Caco-2 (cell line): Measurements from ENCODE around the gene PIK3CA. TPM values are rescaled to one million over a fixed set of nuclear protein-coding genes. Genes with fewer than 3 reads are reported as not detected.

Experiments
- Bru-seq: library from RNA; stranded (reverse); fragments of 400-500 nt; gene quantifications from one replicate; lab custom pipeline; 2021; lab: Mats Ljungman, UMichigan
- BruChase-seq, 2 experiments: library from RNA; stranded (reverse); fragments of 400-500 nt; gene quantifications; one replicate each; lab custom pipeline; 2021; lab: Mats Ljungman, UMichigan
- BruUV-seq: library from RNA; stranded (reverse); fragments of 400-500 nt; replicated peaks from 2 replicates; lab custom pipeline; 2021; lab: Mats Ljungman, UMichigan
- CTCF ChIA-PET: fragments of 300-600 bp; sonication (Branson Sonifier 250); formaldehyde crosslinking; loops from one replicate; lab custom pipeline; 2022; ENCODE audit warnings: antibody characterized with exemption; lab: Charles Lee
- POLR2A ChIA-PET: fragments of 300-600 bp; sonication (Branson Sonifier 250); formaldehyde crosslinking; loops from one replicate; lab custom pipeline; 2022; ENCODE audit warnings: antibody characterized with exemption; lab: Charles Lee
- DNase-seq, 2 experiments: peaks; one replicate each; pipeline versions ENCODE4 v3.0.0 to v3.0.0-alpha.2; 2020 to 2022
- H3K27me3 ChIP-seq: replicated peaks from 2 replicates; pipeline ENCODE4 v1.6.0; 2011; ENCODE audit warnings: low read length; ENCODE audit not compliant: control insufficient read depth, insufficient read depth
- H3K36me3 ChIP-seq: 2 replicates; pipeline ENCODE4 v1.5.1; 2011; ENCODE audit warnings: low read length; ENCODE audit not compliant: control insufficient read depth, insufficient read depth
- H3K4me1 ChIP-seq: fragments of 250-450 bp; sonication (Bioruptor Pico); 2 replicates; pipeline ENCODE4 v1.5.1; 2020; ENCODE audit warnings: mild to moderate bottlenecking
- H3K4me3 ChIP-seq: 2 replicates; pipeline ENCODE4 v1.5.1; 2011; ENCODE audit warnings: low read depth, mild to moderate bottlenecking, control low read depth, low read length
- H3K9me3 ChIP-seq: fragments of 250-450 bp; sonication (Bioruptor Pico); 2 replicates; pipeline ENCODE4 v1.5.1; 2020; ENCODE audit warnings: mild to moderate bottlenecking, moderate library complexity
- H3K27ac Mint-ChIP-seq: one replicate; pipeline ENCODE4 v1.8.0; 2022; ENCODE audit warnings: mixed read lengths; ENCODE audit not compliant: unreplicated experiment
- H3K27me3 Mint-ChIP-seq: one replicate; pipeline ENCODE4 v1.8.0; 2022; ENCODE audit warnings: mixed read lengths; ENCODE audit not compliant: insufficient read depth, unreplicated experiment
- H3K36me3 Mint-ChIP-seq: one replicate; pipeline ENCODE4 v1.8.0; 2022; ENCODE audit warnings: mild to moderate bottlenecking, mixed read lengths; ENCODE audit not compliant: insufficient read depth, unreplicated experiment
- H3K4me1 Mint-ChIP-seq: one replicate; pipeline ENCODE4 v1.8.0; 2022; ENCODE audit warnings: low read depth, mixed read lengths; ENCODE audit not compliant: unreplicated experiment
- H3K4me3 Mint-ChIP-seq: one replicate; pipeline ENCODE4 v1.8.0; 2022; ENCODE audit warnings: mild to moderate bottlenecking, moderate library complexity, mixed read lengths; ENCODE audit not compliant: unreplicated experiment
- H3K9me3 Mint-ChIP-seq: one replicate; pipeline ENCODE4 v1.8.0; 2022; ENCODE audit warnings: mixed read lengths; ENCODE audit not compliant: unreplicated experiment
- intact Hi-C: fragments of 100-400 bp; cut with micrococcal nuclease; formaldehyde crosslinking; loops from one replicate; pipeline ENCODE4 v1.10.0; 2022; ENCODE audit not compliant: unreplicated experiment
- long read RNA-seq: library from polyadenylated mRNA; stranded (forward); transcript quantifications from one replicate; pipeline ENCODE4 v2.0.0, GENCODE V29; 2022
- total RNA-seq: library from RNA; stranded (reverse); gene quantifications from 2 replicates; pipeline ENCODE4 v1.2.3, GENCODE V29; 2022
- TF ChIP-seq, protein P1 (sequence below), 2 experiments: fragments of 200-600 bp in 1 of 2; IDR thresholded peaks; 1 replicate in 1 of 2; 2 replicates in 1 of 2; pipeline versions ENCODE4 v1.5.1 to v1.8.0; 2011 to 2022; ENCODE audit warnings: antibody characterized with exemption in 1 of 2, control low read depth in 1 of 2, inconsistent platforms in 1 of 2, low read depth in 1 of 2, low read length in 1 of 2, mild to moderate bottlenecking in 1 of 2, moderate library complexity in 1 of 2; ENCODE audit not compliant: insufficient read depth in 1 of 2, severe bottlenecking in 1 of 2, unreplicated experiment in 1 of 2

Gene PIK3CA
- 8.4 and 10.6 TPM in 2 replicates for total RNA-seq
- percentile 74 among the genes with signal in this experiment for Bru-seq, nascent RNA
- BruChase-seq, experiment 1, labeled RNA remaining after a 2-hour chase, result percentile 74 among the genes with signal in this experiment
- percentile 62 among the genes with signal in this experiment for BruChase-seq, experiment 2, labeled RNA remaining after a 6-hour chase
- long read RNA-seq, full-length matches to known transcripts, result 6 of 8 reads
- long read RNA-seq, partial matches to known transcripts, result 0 of 8 reads
- long read RNA-seq, other reads (novel, unspliced or antisense), result 2 of 8 reads

DNA sequence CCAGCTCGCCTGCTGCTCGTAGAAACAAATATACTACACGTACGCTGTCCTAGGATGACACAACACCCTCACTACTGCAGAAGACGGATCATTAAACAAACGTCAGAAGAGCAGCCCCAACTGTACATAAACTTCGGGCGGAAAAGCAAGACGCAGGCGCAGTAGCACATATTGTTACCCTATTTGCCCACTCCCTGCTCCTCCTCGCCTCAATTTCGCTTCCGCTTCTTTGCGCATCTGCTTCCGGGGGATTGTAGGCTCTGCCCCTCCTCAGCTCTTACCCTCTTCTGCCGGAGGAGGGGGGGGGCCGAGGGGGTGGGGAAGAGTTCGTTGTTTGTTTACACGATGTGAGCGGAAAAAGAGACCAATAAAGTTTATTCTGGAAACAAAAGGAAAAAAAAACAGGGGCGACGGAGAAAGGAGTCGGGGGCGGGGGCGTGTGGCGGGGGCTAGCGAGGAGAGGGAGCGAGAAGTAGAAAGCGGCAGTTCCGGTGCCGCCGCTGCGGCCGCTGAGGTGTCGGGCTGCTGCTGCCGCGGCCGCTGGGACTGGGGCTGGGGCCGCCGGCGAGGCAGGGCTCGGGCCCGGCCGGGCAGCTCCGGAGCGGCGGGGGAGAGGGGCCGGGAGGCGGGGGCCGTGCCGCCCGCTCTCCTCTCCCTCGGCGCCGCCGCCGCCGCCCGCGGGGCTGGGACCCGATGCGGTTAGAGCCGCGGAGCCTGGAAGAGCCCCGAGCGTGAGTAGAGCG is at the start of gene PIK3CA:
Gene PIK3CA, plus strand, starts transcription at position 485 of the 743 bp plus-strand sequence. CDS start 50,469 bp downstream, outside the sequence.
- ChIA-PET POLR2A (interaction anchor here (0.6 to 1.0 kb wide), 6 partner anchors 30 to 415 kb away, joined by 3 to 7 read pairs (median 4); partner anchors contain the start of gene ACTL6A), CTCF (interaction anchor here (0.6 to 0.7 kb wide), 4 partner anchors 11 to 502 kb away, joined by 3 to 13 read pairs (median 8); no protein-coding TSS in a partner anchor)
- TF ChIP-seq, protein P1, sequence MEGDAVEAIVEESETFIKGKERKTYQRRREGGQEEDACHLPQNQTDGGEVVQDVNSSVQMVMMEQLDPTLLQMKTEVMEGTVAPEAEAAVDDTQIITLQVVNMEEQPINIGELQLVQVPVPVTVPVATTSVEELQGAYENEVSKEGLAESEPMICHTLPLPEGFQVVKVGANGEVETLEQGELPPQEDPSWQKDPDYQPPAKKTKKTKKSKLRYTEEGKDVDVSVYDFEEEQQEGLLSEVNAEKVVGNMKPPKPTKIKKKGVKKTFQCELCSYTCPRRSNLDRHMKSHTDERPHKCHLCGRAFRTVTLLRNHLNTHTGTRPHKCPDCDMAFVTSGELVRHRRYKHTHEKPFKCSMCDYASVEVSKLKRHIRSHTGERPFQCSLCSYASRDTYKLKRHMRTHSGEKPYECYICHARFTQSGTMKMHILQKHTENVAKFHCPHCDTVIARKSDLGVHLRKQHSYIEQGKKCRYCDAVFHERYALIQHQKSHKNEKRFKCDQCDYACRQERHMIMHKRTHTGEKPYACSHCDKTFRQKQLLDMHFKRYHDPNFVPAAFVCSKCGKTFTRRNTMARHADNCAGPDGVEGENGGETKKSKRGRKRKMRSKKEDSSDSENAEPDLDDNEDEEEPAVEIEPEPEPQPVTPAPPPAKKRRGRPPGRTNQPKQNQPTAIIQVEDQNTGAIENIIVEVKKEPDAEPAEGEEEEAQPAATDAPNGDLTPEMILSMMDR (IDR thresholded peaks at IDR 0.05; ENCODE audit: insufficient read depth in 1 of 2, low read depth in 1 of 2, low read length in 1 of 2, severe bottlenecking in 1 of 2, unreplicated experiment in 1 of 2), result no peak
- Histone ChIP-seq H3K27me3 (no peaks in the 10 kb centered on the region), H3K36me3 (no peaks in the 10 kb centered on the region), H3K4me1 (no peaks in the 10 kb centered on the region), H3K9me3 (no peaks in the 10 kb centered on the region), H3K4me3 (peak within 1 kb of the TSS; percentile 75)
- intact Hi-C loops, result loop anchor here (1.0 to 5.0 kb wide), 9 partner anchors 16 to 414 kb away; partner anchors contain the start of genes ACTL6A, KCNMB3 and MFN1
- no peak within 1 kb of the TSS for H3K4me3 Mint-ChIP-seq
- DNase-seq, result peak; percentile 90 to 97
- H3K27me3 Mint-ChIP-seq, result no peaks in the 10 kb centered on the region
- H3K9me3 Mint-ChIP-seq, result no peaks in the 10 kb centered on the region
- no peak within 1 kb of the TSS for H3K27ac Mint-ChIP-seq
- H3K4me1 Mint-ChIP-seq, result peaks cover 7% of the 10 kb centered on the region
- BruUV-seq, result no TSS peak
- no peaks in the 10 kb centered on the region for H3K36me3 Mint-ChIP-seq

DNA sequence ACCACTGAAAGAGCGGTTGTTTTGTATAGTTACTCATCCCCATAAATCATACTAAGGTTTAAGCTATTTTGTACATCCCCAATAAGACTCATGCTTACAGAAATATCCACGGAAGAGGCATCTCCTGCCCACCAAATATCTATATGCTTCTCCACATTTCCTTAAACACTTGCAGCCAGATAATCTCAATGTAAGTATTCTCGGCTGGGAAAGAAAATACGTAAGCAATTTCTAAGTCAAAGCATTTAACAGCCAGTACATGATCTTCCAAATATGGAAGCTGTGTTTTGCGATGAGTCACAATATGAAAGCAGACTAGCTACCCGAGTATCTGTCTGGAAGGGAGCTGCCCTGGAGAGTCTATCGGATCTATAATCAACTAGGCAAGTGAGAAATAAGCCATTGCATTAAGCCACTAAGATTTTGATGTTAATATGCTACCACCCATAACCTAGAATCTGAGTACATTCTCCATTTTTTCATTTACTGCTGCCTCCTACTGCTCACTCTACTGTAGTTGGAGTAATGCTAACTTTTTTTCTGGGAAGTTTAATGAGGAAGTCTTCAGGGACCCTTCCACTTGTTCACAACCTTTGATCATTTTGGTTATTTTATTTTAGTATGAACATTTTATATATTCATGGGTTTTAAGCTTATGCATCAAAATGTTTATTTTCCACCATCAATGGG is 49.6 kb upstream of the PIK3CA start:
- H3K4me3 Mint-ChIP-seq, result no peak overlapping the region
- no peaks in the 10 kb centered on the region for H3K9me3 Mint-ChIP-seq
- H3K4me1 Mint-ChIP-seq, result no peaks in the 10 kb centered on the region
- H3K27me3 ChIP-seq, result no peaks in the 10 kb centered on the region
- H3K36me3 ChIP-seq, result no peaks in the 10 kb centered on the region
- no TSS peak for BruUV-seq
- no peaks in the 10 kb centered on the region for H3K9me3 ChIP-seq
- TF ChIP-seq, protein P1 (IDR thresholded peaks at IDR 0.05; ENCODE audit: insufficient read depth in 1 of 2, low read depth in 1 of 2, low read length in 1 of 2, severe bottlenecking in 1 of 2, unreplicated experiment in 1 of 2), result no peak
- no peaks in the 10 kb centered on the region for H3K36me3 Mint-ChIP-seq
- no peak overlapping the region for H3K4me3 ChIP-seq
- DNase-seq, result no peak
- no peak overlapping the region for H3K27ac Mint-ChIP-seq
- no peaks in the 10 kb centered on the region for H3K4me1 ChIP-seq
- intact Hi-C loops, result loop anchor here (1.0 kb wide), 1 partner anchor 83 kb away; no protein-coding TSS in a partner anchor
- ChIA-PET POLR2A (interaction anchor here (0.6 kb wide), 1 partner anchor 224 kb away, joined by 3 read pairs; the partner anchor contains the start of gene ZNF639), CTCF (no interaction called here)
- H3K27me3 Mint-ChIP-seq, result peaks cover 8% of the 10 kb centered on the region

DNA sequence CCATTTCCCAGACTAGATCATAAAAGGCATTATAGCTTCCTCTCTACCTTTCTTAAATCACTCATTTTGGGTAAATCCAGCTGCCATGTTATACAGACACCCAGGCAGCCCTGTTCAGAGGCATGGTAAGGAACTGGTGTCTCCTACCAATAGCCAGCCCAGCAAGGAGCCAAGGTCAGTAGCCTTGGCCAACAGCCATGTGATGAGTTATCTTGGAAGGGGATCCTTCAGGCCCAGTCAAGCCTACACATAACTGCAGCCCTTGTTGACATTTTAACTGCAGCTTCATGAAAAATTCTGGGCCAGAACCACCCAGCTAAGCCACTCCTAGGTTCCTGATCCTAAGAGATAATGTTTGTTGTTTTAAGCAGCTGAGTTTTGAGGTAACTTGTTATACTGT is 47.5 kb upstream of the PIK3CA start:
- no TSS peak for BruUV-seq
- Histone ChIP-seq H3K36me3 (no peaks in the 10 kb centered on the region), H3K9me3 (no peaks in the 10 kb centered on the region), H3K4me3 (no peak overlapping the region), H3K4me1 (no peaks in the 10 kb centered on the region), H3K27me3 (no peaks in the 10 kb centered on the region)
- TF ChIP-seq, protein P1 (IDR thresholded peaks at IDR 0.05; ENCODE audit: insufficient read depth in 1 of 2, low read depth in 1 of 2, low read length in 1 of 2, severe bottlenecking in 1 of 2, unreplicated experiment in 1 of 2), result no peak
- no peaks in the 10 kb centered on the region for H3K4me1 Mint-ChIP-seq
- H3K4me3 Mint-ChIP-seq, result no peak overlapping the region
- POLR2A ChIA-PET, result interaction anchor here (0.6 kb wide), 1 partner anchor 176 kb away, joined by 3 read pairs; no protein-coding TSS in a partner anchor
- H3K27me3 Mint-ChIP-seq, result peaks cover 8% of the 10 kb centered on the region
- no peaks in the 10 kb centered on the region for H3K36me3 Mint-ChIP-seq
- intact Hi-C loops, result no loop called here
- no peak overlapping the region for H3K27ac Mint-ChIP-seq
- H3K9me3 Mint-ChIP-seq, result no peaks in the 10 kb centered on the region
- no peak for DNase-seq
- CTCF ChIA-PET, result no interaction called here
